Stomach (tissue), 4 donors: ENCODE results near the gene MAN1A1.

Experiments
- CTCF ChIP-seq, 7 experiments: fragments of 450-650 bp in 4 of 7; fragments of 200-600 bp in 3 of 7; sonication (generic) in 3 of 7; IDR thresholded peaks; one replicate each; pipeline ENCODE4 v1.5.1; 2016 to 2019; ENCODE audit warnings: antibody characterized with exemption in 7 of 7, control low read depth in 2 of 7, mild to moderate bottlenecking in 1 of 7
- POLR2A ChIP-seq, 4 donors: fragments of 450-650 bp; IDR thresholded peaks; one replicate each; pipeline ENCODE4 v1.6.1; 2016; ENCODE audit warnings: antibody characterized with exemption in 4 of 4, control low read depth in 2 of 4, mild to moderate bottlenecking in 1 of 4, moderate library complexity in 1 of 4
- POLR2AphosphoS5 ChIP-seq, 3 donors: sonication (generic); formaldehyde crosslinking; IDR thresholded peaks; one replicate each; pipeline ENCODE4 v1.6.1; 2016; ENCODE audit warnings: antibody characterized with exemption in 3 of 3

- TF ChIP-seq CTCF (IDR thresholded peaks at IDR 0.05) = no peak
- TF ChIP-seq POLR2AphosphoS5 (IDR thresholded peaks at IDR 0.05) = no peak
- TF ChIP-seq POLR2A (IDR thresholded peaks at IDR 0.05) = no peak
These were observed 179.0 kb downstream of the MAN1A1 start for GRCh38 chr6:119170447-119171087.
